KMS-11 (cell line): ENCODE measurements around the gene CD99L2.

Experiments used
- H2AFZ ChIP-seq: fragments of 200-600 bp; sonication (generic); 2 replicates; pipeline ENCODE4 v1.6.1; 2016; ENCODE audit warnings: antibody characterized with exemption, mixed run types, low read depth
- H3K27ac ChIP-seq: fragments of 200-600 bp; sonication (generic); 2 replicates; pipeline ENCODE4 v1.6.1; 2016; ENCODE audit warnings: mild to moderate bottlenecking, mixed run types
- H3K27me3 ChIP-seq: fragments of 200-600 bp; sonication (generic); 2 replicates; pipeline ENCODE4 v1.6.1; 2017; ENCODE audit warnings: mild to moderate bottlenecking, low read depth, mixed run types, moderate library complexity; ENCODE audit not compliant: insufficient read depth
- H3K36me3 ChIP-seq: fragments of 200-600 bp; sonication (generic); 2 replicates; pipeline ENCODE4 v1.6.1; 2017; ENCODE audit warnings: mild to moderate bottlenecking, mixed run types; ENCODE audit not compliant: insufficient read depth
- H3K4me1 ChIP-seq: fragments of 200-600 bp; sonication (generic); 2 replicates; pipeline ENCODE4 v1.6.1; 2016; ENCODE audit warnings: mild to moderate bottlenecking, low read depth, mixed run types; ENCODE audit not compliant: poor library complexity, severe bottlenecking
- H3K4me2 ChIP-seq: fragments of 200-600 bp; sonication (generic); 2 replicates; pipeline ENCODE4 v1.7.0; 2016; ENCODE audit warnings: mild to moderate bottlenecking, mixed run types
- H3K4me3 ChIP-seq: fragments of 200-600 bp; sonication (generic); IDR thresholded peaks from 2 replicates; pipeline ENCODE4 v1.6.1; 2017; ENCODE audit warnings: low read depth, low read length, mixed read lengths; ENCODE audit not compliant: insufficient read depth
- H3K79me2 ChIP-seq: fragments of 200-600 bp; sonication (generic); 2 replicates; pipeline ENCODE4 v1.6.1; 2016; ENCODE audit warnings: low read depth, mixed run types; ENCODE audit not compliant: insufficient read depth
- H3K9ac ChIP-seq: fragments of 200-600 bp; sonication (generic); 2 replicates; pipeline ENCODE4 v1.6.1; 2016; ENCODE audit warnings: mild to moderate bottlenecking, mixed run types
- H4K20me1 ChIP-seq: fragments of 200-600 bp; sonication (generic); 2 replicates; pipeline ENCODE4 v1.6.1; 2016; ENCODE audit warnings: mild to moderate bottlenecking, mixed run types; ENCODE audit not compliant: insufficient read depth
- TF ChIP-seq, protein P1 (sequence below): fragments of 200-600 bp; sonication (generic); conservative IDR thresholded peaks from 2 replicates; pipeline ENCODE4 v1.6.1; 2017; ENCODE audit warnings: low read depth, mild to moderate bottlenecking, antibody characterized with exemption, low read length, moderate library complexity, mixed read lengths

The CD99L2 gene

GRCh38 chrX:150752124-150752523, 146.3 kb downstream of the CD99L2 start:
- Histone ChIP-seq H3K4me3 (no peak overlapping the region), H3K79me2 (no peaks in the 10 kb centered on the region), H3K9ac (no peak overlapping the region), H3K4me2 (no peak overlapping the region), H3K27me3 (no peaks in the 10 kb centered on the region), H3K36me3 (no peaks in the 10 kb centered on the region), H2AFZ (no peak overlapping the region), H3K27ac (no peak overlapping the region), H4K20me1 (no peaks in the 10 kb centered on the region), H3K4me1 (no peaks in the 10 kb centered on the region)
- TF ChIP-seq, protein P1, sequence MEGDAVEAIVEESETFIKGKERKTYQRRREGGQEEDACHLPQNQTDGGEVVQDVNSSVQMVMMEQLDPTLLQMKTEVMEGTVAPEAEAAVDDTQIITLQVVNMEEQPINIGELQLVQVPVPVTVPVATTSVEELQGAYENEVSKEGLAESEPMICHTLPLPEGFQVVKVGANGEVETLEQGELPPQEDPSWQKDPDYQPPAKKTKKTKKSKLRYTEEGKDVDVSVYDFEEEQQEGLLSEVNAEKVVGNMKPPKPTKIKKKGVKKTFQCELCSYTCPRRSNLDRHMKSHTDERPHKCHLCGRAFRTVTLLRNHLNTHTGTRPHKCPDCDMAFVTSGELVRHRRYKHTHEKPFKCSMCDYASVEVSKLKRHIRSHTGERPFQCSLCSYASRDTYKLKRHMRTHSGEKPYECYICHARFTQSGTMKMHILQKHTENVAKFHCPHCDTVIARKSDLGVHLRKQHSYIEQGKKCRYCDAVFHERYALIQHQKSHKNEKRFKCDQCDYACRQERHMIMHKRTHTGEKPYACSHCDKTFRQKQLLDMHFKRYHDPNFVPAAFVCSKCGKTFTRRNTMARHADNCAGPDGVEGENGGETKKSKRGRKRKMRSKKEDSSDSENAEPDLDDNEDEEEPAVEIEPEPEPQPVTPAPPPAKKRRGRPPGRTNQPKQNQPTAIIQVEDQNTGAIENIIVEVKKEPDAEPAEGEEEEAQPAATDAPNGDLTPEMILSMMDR = no peak

- H3K4me3 ChIP-seq = no peak overlapping the region
- no peaks in the 10 kb centered on the region for H3K27me3 ChIP-seq
- no peak overlapping the region for H3K9ac ChIP-seq
- H3K4me1 ChIP-seq = no peaks in the 10 kb centered on the region
- H3K36me3 ChIP-seq = no peaks in the 10 kb centered on the region
- no peak overlapping the region for H3K4me2 ChIP-seq
- H4K20me1 ChIP-seq = no peaks in the 10 kb centered on the region
- H3K27ac ChIP-seq = no peak overlapping the region
- H2AFZ ChIP-seq = no peak overlapping the region
- no peaks in the 10 kb centered on the region for H3K79me2 ChIP-seq
- TF ChIP-seq, protein P1 = no peak
These were observed 162.0 kb downstream of the CD99L2 start for GRCh38 chrX:150736475-150736874.

DNA sequence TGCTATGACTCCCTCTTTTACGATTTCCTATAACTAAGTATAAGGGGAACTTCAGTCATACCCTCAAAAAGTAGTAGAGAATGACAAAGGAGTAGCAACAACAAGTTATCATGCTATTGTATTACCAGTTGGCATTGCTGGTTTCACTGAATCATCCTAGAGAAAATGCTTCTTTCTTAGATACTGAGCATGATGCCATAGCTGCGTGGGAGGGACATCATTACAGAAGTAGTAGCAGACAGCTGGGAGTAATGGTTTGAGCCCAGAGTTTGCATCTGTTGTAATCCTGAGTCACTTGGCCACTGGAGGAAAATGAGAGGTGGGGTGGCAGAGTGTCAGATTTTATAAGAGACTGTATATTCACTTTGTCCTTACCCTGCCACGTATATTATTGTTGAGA, 166.7 kb downstream of the CD99L2 start:
- H3K27me3 ChIP-seq = no peaks in the 10 kb centered on the region
- TF ChIP-seq, protein P1 = no peak
- H3K4me3 ChIP-seq = no peak overlapping the region
- H4K20me1 ChIP-seq = no peaks in the 10 kb centered on the region
- H3K36me3 ChIP-seq = no peaks in the 10 kb centered on the region
- no peaks in the 10 kb centered on the region for H3K79me2 ChIP-seq
- H3K4me2 ChIP-seq = no peak overlapping the region
- no peak overlapping the region for H3K9ac ChIP-seq
- H3K4me1 ChIP-seq = no peaks in the 10 kb centered on the region
- H3K27ac ChIP-seq = no peak overlapping the region
- H2AFZ ChIP-seq = no peak overlapping the region

DNA sequence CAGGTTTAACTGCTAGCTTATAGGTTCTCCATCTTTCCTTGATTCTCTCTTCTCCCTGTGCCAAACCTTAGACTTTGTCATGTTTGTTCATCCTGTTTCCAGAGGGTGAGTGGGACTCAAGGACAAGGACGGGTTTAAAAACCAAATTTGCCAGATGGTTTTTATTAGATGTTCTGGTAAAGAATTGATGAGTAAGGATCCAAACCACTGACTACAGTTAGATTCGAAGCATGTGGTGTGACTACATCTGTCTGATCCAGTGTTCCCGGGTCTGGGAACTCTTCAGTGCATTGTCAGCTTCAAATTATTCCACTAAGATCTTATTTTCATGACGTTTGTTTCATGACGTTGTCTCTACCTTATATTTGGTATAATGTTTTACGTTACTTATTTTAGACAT, 167.7 kb downstream of the CD99L2 start:
- Histone ChIP-seq H3K4me3 (no peak overlapping the region), H2AFZ (no peak overlapping the region), H4K20me1 (no peaks in the 10 kb centered on the region), H3K36me3 (no peaks in the 10 kb centered on the region), H3K4me1 (no peaks in the 10 kb centered on the region), H3K4me2 (no peak overlapping the region), H3K9ac (no peak overlapping the region), H3K27me3 (no peaks in the 10 kb centered on the region), H3K79me2 (no peaks in the 10 kb centered on the region), H3K27ac (no peak overlapping the region)
- TF ChIP-seq, protein P1 = no peak
